MM.1S (cell line): ENCODE measurements around the gene FAM114A2.

Experiments
- EZH2 ChIP-seq: fragments of 300-600 bp; sonication (generic); optimal IDR thresholded peaks from 2 replicates; pipeline ENCODE3; 2017; ENCODE audit warnings: low read depth, mild to moderate bottlenecking, antibody characterized with exemption, low read length, mixed read lengths
- EZH2phosphoT487 ChIP-seq: fragments of 300-600 bp; sonication (generic); IDR thresholded peaks from 2 replicates; pipeline ENCODE4 v1.6.1; 2018; ENCODE audit warnings: antibody characterized with exemption, low read length
- TF ChIP-seq, protein P1 (sequence below): fragments of 300-600 bp; sonication (generic); IDR thresholded peaks from 2 replicates; pipeline ENCODE4 v1.5.1; 2016; ENCODE audit warnings: antibody characterized with exemption, low read length, mixed read lengths

- TF ChIP-seq, protein P1, sequence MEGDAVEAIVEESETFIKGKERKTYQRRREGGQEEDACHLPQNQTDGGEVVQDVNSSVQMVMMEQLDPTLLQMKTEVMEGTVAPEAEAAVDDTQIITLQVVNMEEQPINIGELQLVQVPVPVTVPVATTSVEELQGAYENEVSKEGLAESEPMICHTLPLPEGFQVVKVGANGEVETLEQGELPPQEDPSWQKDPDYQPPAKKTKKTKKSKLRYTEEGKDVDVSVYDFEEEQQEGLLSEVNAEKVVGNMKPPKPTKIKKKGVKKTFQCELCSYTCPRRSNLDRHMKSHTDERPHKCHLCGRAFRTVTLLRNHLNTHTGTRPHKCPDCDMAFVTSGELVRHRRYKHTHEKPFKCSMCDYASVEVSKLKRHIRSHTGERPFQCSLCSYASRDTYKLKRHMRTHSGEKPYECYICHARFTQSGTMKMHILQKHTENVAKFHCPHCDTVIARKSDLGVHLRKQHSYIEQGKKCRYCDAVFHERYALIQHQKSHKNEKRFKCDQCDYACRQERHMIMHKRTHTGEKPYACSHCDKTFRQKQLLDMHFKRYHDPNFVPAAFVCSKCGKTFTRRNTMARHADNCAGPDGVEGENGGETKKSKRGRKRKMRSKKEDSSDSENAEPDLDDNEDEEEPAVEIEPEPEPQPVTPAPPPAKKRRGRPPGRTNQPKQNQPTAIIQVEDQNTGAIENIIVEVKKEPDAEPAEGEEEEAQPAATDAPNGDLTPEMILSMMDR = no peak
- no peak for TF ChIP-seq EZH2phosphoT487
- TF ChIP-seq EZH2 = no peak
These were observed 33.2 kb upstream of the FAM114A2 start for GRCh38 chr5:154071799-154072413.
